ENCODE results near the gene WIPF1.

Gene WIPF1

DNA sequence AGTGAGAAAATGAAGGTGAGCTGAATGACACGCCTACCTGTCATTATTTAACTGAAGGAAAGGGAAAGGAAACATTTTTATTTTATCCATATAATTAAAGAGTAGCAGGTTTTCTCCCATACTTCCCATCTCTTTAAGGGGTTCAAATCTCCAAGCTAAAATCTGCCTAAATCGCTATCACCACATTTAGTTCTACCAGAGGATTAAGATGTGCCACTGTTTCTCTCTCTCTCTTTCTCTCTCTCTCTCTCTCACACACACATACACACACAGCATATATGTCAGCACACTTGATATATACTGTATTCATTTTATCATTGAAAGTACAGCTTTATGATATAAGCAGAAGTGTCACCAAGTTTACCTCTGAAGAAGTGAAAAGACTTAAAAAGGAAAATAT is 3.1 kb downstream of the WIPF1 start:
- H3K36me3 ChIP-seq (ENCODE audit: control insufficient read depth, insufficient read depth, low read length, severe bottlenecking), result no peaks in the 10 kb centered on the region
- DNase-seq (ENCODE audit: low read depth), result no peak

DNA sequence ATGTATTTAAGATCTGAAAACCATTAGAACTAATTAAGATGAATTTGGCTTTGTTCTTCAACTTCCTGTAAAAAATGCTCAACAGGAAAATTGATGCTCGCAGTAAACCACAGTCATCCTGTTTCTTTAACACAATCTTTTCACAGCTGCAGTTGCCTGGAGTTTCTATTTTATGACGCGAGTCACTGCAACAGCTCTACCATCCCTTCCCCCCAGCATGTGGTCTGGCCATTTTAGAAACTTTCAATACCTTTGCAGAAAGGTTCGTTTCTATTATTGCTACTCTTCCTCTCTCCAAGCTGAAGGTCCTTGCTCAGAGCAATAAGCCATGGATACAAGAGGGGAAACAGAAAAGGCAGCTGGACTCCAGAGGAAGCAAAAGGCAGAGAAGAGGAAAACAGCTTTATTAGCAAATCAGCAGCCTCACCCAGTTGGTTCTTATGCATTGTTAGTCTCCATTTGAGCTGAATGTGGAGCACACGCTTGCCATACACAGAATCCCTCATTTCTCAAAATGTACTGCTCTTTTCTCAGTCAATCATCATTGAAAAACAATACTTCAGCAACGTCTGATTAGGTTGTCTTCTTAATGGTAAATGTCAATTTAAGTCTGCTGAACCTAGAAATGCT is 3.9 kb downstream of the WIPF1 start:
- peak; percentile 43 for DNase-seq (ENCODE audit: low read depth)
- H3K27me3 ChIP-seq (replicated peaks; ENCODE audit: control insufficient read depth, insufficient read depth, low read length), result no peaks in the 10 kb centered on the region
- H3K36me3 ChIP-seq (ENCODE audit: control insufficient read depth, insufficient read depth, low read length, severe bottlenecking), result no peaks in the 10 kb centered on the region
- H3K4me1 ChIP-seq (ENCODE audit: control insufficient read depth, insufficient read depth, low read length), result peaks cover 57% of the 10 kb centered on the region
- H3K9ac ChIP-seq (ENCODE audit: low read length), result no peak overlapping the region
- no peaks in the 10 kb centered on the region for H3K9me3 ChIP-seq (ENCODE audit: control insufficient read depth, low read length)
- H3K4me3 ChIP-seq (ENCODE audit: low read length), result peak overlapping the region; percentile 2

More for the DNA sequence above, 3.1 kb downstream of the WIPF1 start:
- no peaks in the 10 kb centered on the region for H3K27me3 ChIP-seq (replicated peaks; ENCODE audit: control insufficient read depth, insufficient read depth, low read length)
- no peak overlapping the region for H3K9ac ChIP-seq (ENCODE audit: low read length)
- H3K4me1 ChIP-seq (ENCODE audit: control insufficient read depth, insufficient read depth, low read length), result peaks cover 50% of the 10 kb centered on the region
- no peaks in the 10 kb centered on the region for H3K9me3 ChIP-seq (ENCODE audit: control insufficient read depth, low read length)
- no peak overlapping the region for H3K4me3 ChIP-seq (ENCODE audit: low read length)

DNA sequence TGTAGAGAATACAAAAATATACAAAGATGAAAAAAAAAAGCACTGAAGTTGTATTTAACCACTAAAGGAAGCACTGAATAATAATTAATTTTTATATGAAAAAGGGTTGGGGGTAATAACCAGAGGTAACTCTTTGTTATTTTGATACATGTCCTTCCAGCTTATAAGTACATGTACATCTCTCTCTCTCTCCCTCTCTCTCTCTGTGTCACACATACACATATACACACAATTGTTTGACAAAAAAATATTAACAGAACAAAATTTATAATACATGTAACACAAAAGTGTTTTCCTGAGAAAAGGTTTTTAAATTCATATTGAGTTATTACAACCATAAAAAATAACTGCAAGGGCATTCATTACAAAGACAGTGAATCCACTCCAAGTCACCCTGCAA is 4.6 kb downstream of the WIPF1 start:
- Histone ChIP-seq H3K4me1 (ENCODE audit: control insufficient read depth, insufficient read depth, low read length) (peaks cover 61% of the 10 kb centered on the region), H3K4me3 (ENCODE audit: low read length) (no peak overlapping the region), H3K27me3 (replicated peaks; ENCODE audit: control insufficient read depth, insufficient read depth, low read length) (no peaks in the 10 kb centered on the region), H3K36me3 (ENCODE audit: control insufficient read depth, insufficient read depth, low read length, severe bottlenecking) (no peaks in the 10 kb centered on the region), H3K9me3 (ENCODE audit: control insufficient read depth, low read length) (no peaks in the 10 kb centered on the region), H3K9ac (ENCODE audit: low read length) (no peak overlapping the region)
- no peak for DNase-seq (ENCODE audit: low read depth)

DNA sequence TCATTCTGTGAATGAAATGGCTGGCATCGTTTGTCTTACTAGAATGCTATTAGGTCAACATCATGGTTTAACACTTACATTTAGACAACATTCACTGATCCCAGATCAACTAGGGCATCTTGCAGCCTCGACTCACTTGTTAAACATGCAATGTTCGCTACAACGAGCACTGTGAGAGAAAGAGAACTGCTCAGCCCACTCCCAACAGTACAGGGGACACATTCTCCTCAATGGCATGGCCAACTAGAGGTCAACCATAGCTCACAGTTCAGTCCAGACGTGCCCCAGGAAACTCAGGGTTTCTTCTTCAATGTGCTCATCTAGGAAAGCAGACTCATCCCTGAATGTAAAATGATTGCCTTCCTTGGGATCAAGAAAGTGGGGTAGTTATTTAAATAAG is 5.9 kb downstream of the WIPF1 start:
- peak overlapping the region; percentile 15 for H3K4me3 ChIP-seq (ENCODE audit: low read length)
- no peaks in the 10 kb centered on the region for H3K36me3 ChIP-seq (ENCODE audit: control insufficient read depth, insufficient read depth, low read length, severe bottlenecking)
- H3K9ac ChIP-seq (ENCODE audit: low read length), result no peak overlapping the region
- H3K4me1 ChIP-seq (ENCODE audit: control insufficient read depth, insufficient read depth, low read length), result peaks cover 61% of the 10 kb centered on the region
- DNase-seq (ENCODE audit: low read depth), result no peak
- no peaks in the 10 kb centered on the region for H3K9me3 ChIP-seq (ENCODE audit: control insufficient read depth, low read length)
- H3K27me3 ChIP-seq (replicated peaks; ENCODE audit: control insufficient read depth, insufficient read depth, low read length), result no peaks in the 10 kb centered on the region

DNA sequence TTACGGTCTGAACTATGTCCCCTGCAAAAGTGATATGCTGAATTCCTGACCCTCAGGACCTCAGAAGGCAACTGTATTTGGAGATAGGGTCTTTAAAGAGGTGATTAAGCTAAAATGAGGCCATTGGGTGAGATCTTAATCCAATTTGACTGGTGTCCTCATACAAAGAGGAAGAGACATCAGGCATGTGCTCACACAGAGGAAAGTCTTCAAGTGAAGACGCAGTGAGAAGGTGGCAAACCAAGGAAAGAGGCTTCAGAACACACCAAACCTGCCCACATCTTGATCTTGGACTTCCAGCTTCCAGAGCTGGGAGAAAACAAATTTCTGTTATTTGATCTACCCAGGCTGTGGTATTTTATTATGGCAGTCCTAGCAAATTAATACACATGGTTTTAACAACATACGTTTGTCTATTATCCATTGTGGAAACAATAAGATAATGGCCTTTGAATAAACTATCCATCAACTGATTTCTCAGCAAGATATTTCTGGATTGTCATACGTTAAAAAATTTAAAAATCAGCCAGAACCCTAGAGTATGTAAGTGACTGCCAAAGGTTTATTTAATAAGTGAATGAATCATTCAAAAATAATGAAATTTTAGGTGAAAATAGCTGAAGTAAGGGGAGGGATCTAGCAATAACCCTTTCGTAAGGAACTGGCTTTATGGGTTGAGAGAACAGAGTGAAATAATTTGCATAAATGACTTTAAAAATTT is 6.5 kb downstream of the WIPF1 start:
- no peak for DNase-seq (ENCODE audit: low read depth)
- Histone ChIP-seq H3K9me3 (ENCODE audit: control insufficient read depth, low read length) (no peaks in the 10 kb centered on the region), H3K4me3 (ENCODE audit: low read length) (peak overlapping the region; percentile 15), H3K4me1 (ENCODE audit: control insufficient read depth, insufficient read depth, low read length) (peaks cover 59% of the 10 kb centered on the region), H3K27me3 (replicated peaks; ENCODE audit: control insufficient read depth, insufficient read depth, low read length) (no peaks in the 10 kb centered on the region), H3K9ac (ENCODE audit: low read length) (no peak overlapping the region), H3K36me3 (ENCODE audit: control insufficient read depth, insufficient read depth, low read length, severe bottlenecking) (no peaks in the 10 kb centered on the region)

DNA sequence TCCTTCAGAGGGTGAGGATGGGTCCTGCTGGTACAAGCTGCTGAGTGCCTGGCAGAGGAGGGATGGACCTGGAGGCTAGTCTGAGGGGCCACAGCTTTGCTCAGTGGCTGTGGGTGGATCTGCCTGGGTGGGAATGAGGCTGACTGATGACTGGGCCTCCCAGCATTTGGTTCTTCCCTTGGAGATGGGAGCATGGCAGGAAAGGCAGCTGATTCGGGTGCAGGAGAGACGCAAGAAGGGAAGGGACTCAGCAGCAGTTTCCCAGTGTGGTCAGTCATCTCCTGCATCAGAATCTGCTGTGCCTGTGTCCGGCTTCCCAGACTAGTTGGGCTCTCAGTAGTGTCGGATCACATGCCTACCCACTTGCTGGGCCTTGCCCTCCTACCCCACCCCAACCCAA is 7.3 kb downstream of the WIPF1 start:
- peaks cover 52% of the 10 kb centered on the region for H3K4me1 ChIP-seq (ENCODE audit: control insufficient read depth, insufficient read depth, low read length)

DNA sequence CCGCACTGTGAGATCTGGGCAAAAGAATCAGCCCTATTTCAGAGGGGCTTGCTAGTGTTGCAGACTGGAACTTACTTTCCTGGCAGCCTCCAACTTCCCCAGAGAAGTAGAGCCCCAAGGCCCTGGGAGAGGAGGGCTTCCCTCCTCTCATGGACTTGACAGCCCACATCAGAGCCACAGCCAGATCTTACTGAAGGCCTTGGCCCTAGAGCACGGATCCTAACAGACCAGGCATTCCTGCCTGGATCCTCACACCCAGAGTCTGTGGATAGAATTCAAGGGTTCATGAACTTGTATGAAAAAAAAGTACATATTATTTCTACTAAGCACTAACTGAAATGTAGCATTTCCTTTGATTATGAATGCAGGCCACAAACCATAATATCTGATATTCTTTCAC is 8.3 kb downstream of the WIPF1 start:
- Histone ChIP-seq H3K36me3 (ENCODE audit: control insufficient read depth, insufficient read depth, low read length, severe bottlenecking) (peaks cover 4% of the 10 kb centered on the region), H3K4me1 (ENCODE audit: control insufficient read depth, insufficient read depth, low read length) (peaks cover 51% of the 10 kb centered on the region), H3K27me3 (replicated peaks; ENCODE audit: control insufficient read depth, insufficient read depth, low read length) (no peaks in the 10 kb centered on the region), H3K9ac (ENCODE audit: low read length) (no peak overlapping the region), H3K9me3 (ENCODE audit: control insufficient read depth, low read length) (no peaks in the 10 kb centered on the region), H3K4me3 (ENCODE audit: low read length) (no peak overlapping the region)
- DNase-seq (ENCODE audit: low read depth), result no peak

More for the DNA sequence above, 7.3 kb downstream of the WIPF1 start:
- DNase-seq (ENCODE audit: low read depth), result no peak
- H3K36me3 ChIP-seq (ENCODE audit: control insufficient read depth, insufficient read depth, low read length, severe bottlenecking), result no peaks in the 10 kb centered on the region
- no peak overlapping the region for H3K9ac ChIP-seq (ENCODE audit: low read length)
- no peaks in the 10 kb centered on the region for H3K27me3 ChIP-seq (replicated peaks; ENCODE audit: control insufficient read depth, insufficient read depth, low read length)
- H3K4me3 ChIP-seq (ENCODE audit: low read length), result no peak overlapping the region
- no peaks in the 10 kb centered on the region for H3K9me3 ChIP-seq (ENCODE audit: control insufficient read depth, low read length)

DNA sequence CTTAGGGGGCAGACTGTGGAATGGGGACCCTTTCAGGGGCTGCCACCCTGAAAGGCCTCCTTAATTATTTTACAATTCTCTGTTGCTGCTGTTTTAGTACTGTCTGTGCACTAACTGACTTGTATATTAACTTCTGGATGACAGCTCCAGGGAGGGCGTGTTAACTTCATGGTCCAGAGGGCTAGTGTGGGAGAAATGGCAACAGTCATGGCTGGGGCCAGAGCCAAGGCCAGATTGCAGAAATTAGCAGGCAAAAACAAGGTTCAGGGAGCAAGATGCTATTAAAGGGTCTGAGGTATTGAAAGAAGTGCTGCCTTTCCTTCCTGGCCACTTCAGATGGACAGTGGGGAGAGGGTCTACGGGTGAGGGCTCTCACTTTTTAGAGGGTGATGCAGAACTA is 9.1 kb downstream of the WIPF1 start:
- Histone ChIP-seq H3K9ac (ENCODE audit: low read length) (no peak overlapping the region), H3K4me1 (ENCODE audit: control insufficient read depth, insufficient read depth, low read length) (peaks cover 47% of the 10 kb centered on the region), H3K27me3 (replicated peaks; ENCODE audit: control insufficient read depth, insufficient read depth, low read length) (no peaks in the 10 kb centered on the region), H3K4me3 (ENCODE audit: low read length) (no peak overlapping the region), H3K9me3 (ENCODE audit: control insufficient read depth, low read length) (no peaks in the 10 kb centered on the region), H3K36me3 (ENCODE audit: control insufficient read depth, insufficient read depth, low read length, severe bottlenecking) (peaks cover 8% of the 10 kb centered on the region)
- no peak for DNase-seq (ENCODE audit: low read depth)

DNA sequence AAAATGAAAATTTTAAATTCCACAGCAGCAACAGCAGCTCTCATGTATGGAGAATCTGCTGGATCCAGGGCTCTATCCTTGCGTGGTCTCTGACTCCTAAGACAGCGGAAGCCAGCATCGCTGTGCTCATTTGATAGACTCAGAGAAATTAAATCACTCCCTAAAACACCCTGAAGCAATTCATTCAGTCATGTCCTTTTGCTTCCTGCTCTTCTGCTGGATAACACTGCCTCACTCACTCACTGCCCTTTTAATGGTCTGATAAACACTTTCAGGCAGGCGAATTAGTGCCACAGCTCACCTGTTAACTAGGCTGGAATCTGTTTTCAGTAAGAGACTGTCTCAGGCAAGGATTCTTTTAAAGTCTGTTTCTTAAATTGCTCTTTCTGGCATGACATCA is 10.0 kb downstream of the WIPF1 start:
- Histone ChIP-seq H3K9me3 (ENCODE audit: control insufficient read depth, low read length) (no peaks in the 10 kb centered on the region), H3K36me3 (ENCODE audit: control insufficient read depth, insufficient read depth, low read length, severe bottlenecking) (peaks cover 8% of the 10 kb centered on the region), H3K27me3 (replicated peaks; ENCODE audit: control insufficient read depth, insufficient read depth, low read length) (no peaks in the 10 kb centered on the region), H3K4me3 (ENCODE audit: low read length) (no peak overlapping the region), H3K9ac (ENCODE audit: low read length) (peak overlapping the region; percentile 20), H3K4me1 (ENCODE audit: control insufficient read depth, insufficient read depth, low read length) (peaks cover 47% of the 10 kb centered on the region)
- DNase-seq (ENCODE audit: low read depth), result no peak

DNA sequence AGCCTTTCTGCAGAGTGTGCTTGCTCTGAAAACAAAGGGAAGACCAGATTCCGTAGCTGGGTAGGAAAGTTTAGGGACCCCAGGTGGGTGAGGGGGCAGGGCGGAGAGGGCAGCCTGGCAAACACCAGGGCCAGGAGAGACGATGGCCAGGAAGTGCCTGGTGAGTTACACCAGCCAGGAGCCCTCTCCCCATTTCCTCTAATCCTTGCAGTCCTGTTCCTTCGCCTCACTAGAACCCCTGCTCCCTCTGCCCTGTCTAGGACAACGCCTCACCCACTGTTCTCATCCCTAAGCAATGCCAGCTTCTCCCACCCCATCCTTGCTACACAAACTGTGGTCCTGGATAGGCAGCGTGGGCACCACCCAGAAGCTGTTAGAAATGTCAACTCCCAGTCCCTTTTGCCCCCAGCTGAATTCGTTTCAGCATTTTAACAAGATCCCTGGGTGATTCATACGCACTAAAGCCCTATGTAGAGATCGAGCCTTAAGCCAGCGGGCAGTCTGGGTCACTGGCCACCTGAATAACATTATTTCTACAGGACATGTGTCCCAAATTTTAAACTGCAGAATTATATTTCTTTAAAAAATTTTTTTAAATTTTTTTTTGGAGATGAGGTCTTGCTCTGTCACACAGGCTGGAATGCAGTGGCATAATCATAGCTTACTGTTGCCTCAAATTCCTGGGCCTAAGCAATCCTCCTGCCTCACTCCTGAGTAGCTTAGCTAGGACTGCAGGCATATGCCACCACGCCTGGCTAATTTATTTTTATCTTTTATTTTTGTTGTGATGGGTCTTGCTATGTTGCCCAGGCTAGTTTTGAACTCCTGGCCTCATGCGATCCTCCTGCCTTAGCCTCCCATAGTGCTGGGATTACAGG is 10.9 kb downstream of the WIPF1 start:
- Histone ChIP-seq H3K4me1 (ENCODE audit: control insufficient read depth, insufficient read depth, low read length) (peaks cover 43% of the 10 kb centered on the region), H3K36me3 (ENCODE audit: control insufficient read depth, insufficient read depth, low read length, severe bottlenecking) (peaks cover 8% of the 10 kb centered on the region), H3K9me3 (ENCODE audit: control insufficient read depth, low read length) (no peaks in the 10 kb centered on the region), H3K9ac (ENCODE audit: low read length) (peak overlapping the region; percentile 61), H3K27me3 (replicated peaks; ENCODE audit: control insufficient read depth, insufficient read depth, low read length) (no peaks in the 10 kb centered on the region), H3K4me3 (ENCODE audit: low read length) (no peak overlapping the region)
- DNase-seq (ENCODE audit: low read depth), result peak; percentile 39

DNA sequence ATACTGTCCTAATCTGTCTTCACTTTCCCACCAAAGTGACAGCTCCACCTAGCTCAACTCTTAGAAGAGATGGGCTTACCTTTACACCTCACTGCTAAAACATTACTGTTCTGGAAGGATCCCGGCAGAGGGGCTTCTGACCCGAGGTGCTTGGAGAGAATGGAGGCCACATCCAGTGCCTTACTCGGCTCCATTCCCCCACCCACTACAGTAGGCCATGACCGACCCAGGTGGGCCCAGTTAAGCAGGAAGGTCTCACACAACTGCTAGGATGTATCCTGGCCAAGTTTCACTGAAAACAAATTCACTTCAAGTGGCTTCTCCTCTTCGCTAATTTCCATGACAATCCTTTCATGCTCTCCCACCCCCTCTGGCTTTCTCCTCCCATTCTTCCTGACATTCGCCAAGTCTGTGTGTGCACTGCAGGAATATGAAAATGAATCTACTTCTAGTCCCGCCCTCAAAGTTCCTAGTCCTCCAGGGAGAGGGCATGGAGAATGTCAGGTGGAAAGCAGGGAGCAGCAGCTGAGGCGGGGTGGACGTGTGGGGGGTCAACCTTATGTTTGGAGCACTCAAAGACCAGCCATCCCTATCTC is 11.8 kb downstream of the WIPF1 start:
- H3K4me3 ChIP-seq (ENCODE audit: low read length), result no peak overlapping the region
- peaks cover 36% of the 10 kb centered on the region for H3K4me1 ChIP-seq (ENCODE audit: control insufficient read depth, insufficient read depth, low read length)
- no peaks in the 10 kb centered on the region for H3K27me3 ChIP-seq (replicated peaks; ENCODE audit: control insufficient read depth, insufficient read depth, low read length)
- H3K9me3 ChIP-seq (ENCODE audit: control insufficient read depth, low read length), result no peaks in the 10 kb centered on the region
- no peak for DNase-seq (ENCODE audit: low read depth)
- H3K9ac ChIP-seq (ENCODE audit: low read length), result no peak overlapping the region
- H3K36me3 ChIP-seq (ENCODE audit: control insufficient read depth, insufficient read depth, low read length, severe bottlenecking), result peaks cover 10% of the 10 kb centered on the region

Measured in adipocyte (in vitro differentiated cells).